ENCODE measurements around the gene JPT2.
"Not testable (repeated sequence)": the region's sequence is repeated elsewhere in the genome, so short reads cannot be mapped to it uniquely, and the experiment has no call there.

JPT2 gene

GRCh38 chr16:1732071-1732470 is 54.0 kb downstream of the JPT2 start:
- DNase-seq (ENCODE audit: low read depth), result no peak

- DNase-seq (ENCODE audit: low read depth), result not testable (repeated sequence)
Observed at GRCh38 chr16:1732551-1732987, 54.5 kb downstream of the JPT2 start.

- no peak for DNase-seq (ENCODE audit: low read depth)
Observed at GRCh38 chr16:1734123-1734522, 56.0 kb downstream of the JPT2 start.

- DNase-seq (ENCODE audit: low read depth), result no peak
Observed at GRCh38 chr16:1734816-1735215, 56.7 kb downstream of the JPT2 start.

GRCh38 chr16:1740234-1740633 is 62.2 kb downstream of the JPT2 start:
- no peak for DNase-seq (ENCODE audit: low read depth)

GRCh38 chr16:1740781-1741490 is 62.9 kb downstream of the JPT2 start:
- no peak for DNase-seq (ENCODE audit: low read depth)

GRCh38 chr16:1741553-1742165 is 63.6 kb downstream of the JPT2 start:
- DNase-seq (ENCODE audit: low read depth), result no peak

GRCh38 chr16:1743376-1744337 is 65.6 kb downstream of the JPT2 start:
- no peak for DNase-seq (ENCODE audit: low read depth)

- no peak for DNase-seq (ENCODE audit: low read depth)
Observed at GRCh38 chr16:1744338-1744840, 66.3 kb downstream of the JPT2 start.

GRCh38 chr16:1745181-1745899 is 67.3 kb downstream of the JPT2 start:
- DNase-seq (ENCODE audit: low read depth), result no peak

GRCh38 chr16:1745900-1746692 is 68.0 kb downstream of the JPT2 start:
- no peak for DNase-seq (ENCODE audit: low read depth)

- no peak for DNase-seq (ENCODE audit: low read depth)
Observed at GRCh38 chr16:1746693-1747195, 68.7 kb downstream of the JPT2 start.

- DNase-seq (ENCODE audit: low read depth), result no peak
Observed at GRCh38 chr16:1747934-1748333, 69.9 kb downstream of the JPT2 start.

- DNase-seq (ENCODE audit: low read depth), result no peak
Observed at GRCh38 chr16:1749152-1750117, 71.4 kb downstream of the JPT2 start.

All from T-helper 22 cell (primary cell).